Smooth muscle cell (in vitro differentiated cells): ENCODE measurements around the gene MBD6. TPM values are rescaled to one million over a fixed set of nuclear protein-coding genes. Genes with fewer than 3 reads are reported as not detected.

Source experiments
- DNase-seq: peaks from one replicate; lab custom pipeline; 2025; ENCODE audit not compliant: unreplicated experiment; lab: John Stamatoyannopoulos, UW
- H2AFZ ChIP-seq: fragments of 200-600 bp; sonication (generic); 2 replicates; pipeline ENCODE4 v1.6.0; 2016; ENCODE audit warnings: antibody characterized with exemption, low read depth, mild to moderate bottlenecking
- H3F3A ChIP-seq: fragments of 200-600 bp; sonication (generic); 2 replicates; pipeline ENCODE4 v1.6.0; 2017; ENCODE audit warnings: antibody characterized with exemption, low read depth
- H3K27ac ChIP-seq: fragments of 200-600 bp; sonication (generic); 2 replicates; pipeline ENCODE4 v1.5.1; 2016; ENCODE audit warnings: low read depth, mild to moderate bottlenecking
- H3K27me3 ChIP-seq: fragments of 200-600 bp; sonication (generic); 2 replicates; pipeline ENCODE4 v1.6.1; 2016; ENCODE audit warnings: low read depth, mild to moderate bottlenecking
- H3K36me3 ChIP-seq: fragments of 200-600 bp; sonication (generic); 2 replicates; pipeline ENCODE4 v1.5.1; 2016; ENCODE audit warnings: low read depth
- H3K4me1 ChIP-seq: fragments of 200-600 bp; sonication (generic); 2 replicates; pipeline ENCODE4 v1.5.1; 2016; ENCODE audit warnings: low read depth
- H3K4me2 ChIP-seq: fragments of 200-600 bp; sonication (generic); 2 replicates; pipeline ENCODE4 v1.6.0; 2016; ENCODE audit warnings: mild to moderate bottlenecking
- H3K4me3 ChIP-seq: fragments of 200-600 bp; sonication (generic); 2 replicates; pipeline ENCODE4 v1.5.1; 2016; ENCODE audit warnings: mild to moderate bottlenecking
- H3K79me2 ChIP-seq: fragments of 200-600 bp; sonication (generic); 2 replicates; pipeline ENCODE4 v1.6.0; 2016; ENCODE audit warnings: low read depth, mild to moderate bottlenecking
- H3K9ac ChIP-seq: fragments of 200-600 bp; sonication (generic); 2 replicates; pipeline ENCODE4 v1.6.0; 2016; ENCODE audit warnings: low read depth
- H3K9me3 ChIP-seq: fragments of 200-600 bp; sonication (generic); replicated peaks from 2 replicates; pipeline ENCODE4 v1.5.1; 2016; ENCODE audit warnings: low read depth
- H4K20me1 ChIP-seq: fragments of 200-600 bp; sonication (generic); 2 replicates; pipeline ENCODE4 v1.6.0; 2016; ENCODE audit warnings: low read depth
- WGBS: methylation state at CpG from one replicate; pipeline ENCODE4 v1.1.7; 2016; ENCODE audit warnings: low lambda C conversion rate; 5-methylcytosine and 5-hydroxymethylcytosine counted together
- polyA plus RNA-seq: library from polyadenylated mRNA; unstranded; fragments of >200 nt; fragmentation: Nextera tagmentation; extraction: Ambion mirVana; gene quantifications from 2 replicates; pipeline ENCODE4 v1.2.1, GENCODE V29; 2016
- total RNA-seq: library from RNA; depleted of rRNA; stranded (reverse); fragments of >200 nt; gene quantifications from 2 replicates; pipeline ENCODE4 v1.2.3, GENCODE V29; 2014
- TF ChIP-seq, protein P1 (sequence below): fragments of 200-600 bp; sonication (generic); IDR thresholded peaks from 2 replicates; pipeline ENCODE4 v1.5.1; 2017; ENCODE audit warnings: borderline replicate concordance, mild to moderate bottlenecking, antibody characterized with exemption; ENCODE audit not compliant: insufficient read depth, poor library complexity, severe bottlenecking

Gene MBD6
- total and polyA plus RNA-seq, 2 experiments from 2014 or later, result 3.7 to 11.7 TPM

DNA sequence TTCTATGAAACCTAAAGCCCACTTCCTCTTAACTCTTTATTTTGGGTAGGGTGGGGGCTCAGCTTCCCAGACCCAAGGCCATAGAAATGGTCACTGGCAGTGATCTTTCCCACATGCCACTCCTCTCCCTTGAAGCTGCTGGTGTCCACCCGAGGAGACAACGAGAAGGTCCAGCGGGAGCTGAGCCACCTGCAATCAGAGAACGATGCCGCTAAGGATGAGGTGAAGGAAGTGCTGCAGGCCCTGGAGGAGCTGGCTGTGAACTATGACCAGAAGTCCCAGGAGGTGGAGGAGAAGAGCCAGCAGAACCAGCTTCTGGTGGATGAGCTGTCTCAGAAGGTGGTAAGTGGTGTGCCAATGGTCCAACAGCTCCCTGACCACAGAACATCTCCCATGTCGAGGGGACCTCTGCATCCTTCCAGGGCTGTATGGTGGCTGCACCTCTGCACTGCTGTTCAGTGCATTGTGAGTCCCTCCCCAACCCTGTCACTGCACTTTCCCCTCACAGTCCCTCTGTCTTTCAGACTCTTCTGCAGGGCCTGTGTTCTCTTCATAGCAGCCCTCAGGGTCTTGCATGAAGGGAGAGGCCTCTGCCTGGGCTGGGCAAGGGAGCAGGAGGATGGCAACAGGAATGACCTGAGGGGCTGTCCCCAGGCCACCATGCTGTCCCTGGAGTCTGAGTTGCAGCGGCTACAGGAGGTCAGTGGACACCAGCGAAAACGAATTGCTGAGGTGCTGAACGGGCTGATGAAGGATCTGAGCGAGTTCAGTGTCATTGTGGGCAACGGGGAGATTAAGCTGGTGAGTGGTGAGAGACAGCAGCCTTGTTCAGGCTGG, 49.5 kb downstream of the MBD6 start:
- no peak overlapping the region for H3K4me2 ChIP-seq
- no peak overlapping the region for H2AFZ ChIP-seq
- H3K36me3 ChIP-seq, result no peaks in the 10 kb centered on the region
- no peaks in the 10 kb centered on the region for H3K4me1 ChIP-seq
- no peaks in the 10 kb centered on the region for H3K27me3 ChIP-seq
- H3K9ac ChIP-seq, result no peak overlapping the region
- H3F3A ChIP-seq, result no peaks in the 10 kb centered on the region
- H3K79me2 ChIP-seq, result no peaks in the 10 kb centered on the region
- no peak overlapping the region for H3K4me3 ChIP-seq
- no peaks in the 10 kb centered on the region for H3K9me3 ChIP-seq
- TF ChIP-seq, protein P1, sequence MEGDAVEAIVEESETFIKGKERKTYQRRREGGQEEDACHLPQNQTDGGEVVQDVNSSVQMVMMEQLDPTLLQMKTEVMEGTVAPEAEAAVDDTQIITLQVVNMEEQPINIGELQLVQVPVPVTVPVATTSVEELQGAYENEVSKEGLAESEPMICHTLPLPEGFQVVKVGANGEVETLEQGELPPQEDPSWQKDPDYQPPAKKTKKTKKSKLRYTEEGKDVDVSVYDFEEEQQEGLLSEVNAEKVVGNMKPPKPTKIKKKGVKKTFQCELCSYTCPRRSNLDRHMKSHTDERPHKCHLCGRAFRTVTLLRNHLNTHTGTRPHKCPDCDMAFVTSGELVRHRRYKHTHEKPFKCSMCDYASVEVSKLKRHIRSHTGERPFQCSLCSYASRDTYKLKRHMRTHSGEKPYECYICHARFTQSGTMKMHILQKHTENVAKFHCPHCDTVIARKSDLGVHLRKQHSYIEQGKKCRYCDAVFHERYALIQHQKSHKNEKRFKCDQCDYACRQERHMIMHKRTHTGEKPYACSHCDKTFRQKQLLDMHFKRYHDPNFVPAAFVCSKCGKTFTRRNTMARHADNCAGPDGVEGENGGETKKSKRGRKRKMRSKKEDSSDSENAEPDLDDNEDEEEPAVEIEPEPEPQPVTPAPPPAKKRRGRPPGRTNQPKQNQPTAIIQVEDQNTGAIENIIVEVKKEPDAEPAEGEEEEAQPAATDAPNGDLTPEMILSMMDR, result no peak
- H4K20me1 ChIP-seq, result no peaks in the 10 kb centered on the region
- no peak for DNase-seq
- H3K27ac ChIP-seq, result no peak overlapping the region
- 95% methylated on average over 12 of the region's 12 CpGs for whole genome bisulfite sequencing

- Histone ChIP-seq H3K79me2 (no peaks in the 10 kb centered on the region), H3K9me3 (no peaks in the 10 kb centered on the region), H2AFZ (no peak overlapping the region), H3K4me2 (no peak overlapping the region), H3K27ac (no peak overlapping the region), H3F3A (no peaks in the 10 kb centered on the region), H4K20me1 (no peaks in the 10 kb centered on the region), H3K4me1 (no peaks in the 10 kb centered on the region), H3K4me3 (no peak overlapping the region), H3K9ac (no peak overlapping the region), H3K27me3 (no peaks in the 10 kb centered on the region), H3K36me3 (no peaks in the 10 kb centered on the region)
- no peak for DNase-seq
- 84% methylated on average over 10 of the region's 10 CpGs for WGBS
- TF ChIP-seq, protein P1, result no peak
Observed at GRCh38 chr12:57574795-57575194, 52.2 kb downstream of the MBD6 start.

DNA sequence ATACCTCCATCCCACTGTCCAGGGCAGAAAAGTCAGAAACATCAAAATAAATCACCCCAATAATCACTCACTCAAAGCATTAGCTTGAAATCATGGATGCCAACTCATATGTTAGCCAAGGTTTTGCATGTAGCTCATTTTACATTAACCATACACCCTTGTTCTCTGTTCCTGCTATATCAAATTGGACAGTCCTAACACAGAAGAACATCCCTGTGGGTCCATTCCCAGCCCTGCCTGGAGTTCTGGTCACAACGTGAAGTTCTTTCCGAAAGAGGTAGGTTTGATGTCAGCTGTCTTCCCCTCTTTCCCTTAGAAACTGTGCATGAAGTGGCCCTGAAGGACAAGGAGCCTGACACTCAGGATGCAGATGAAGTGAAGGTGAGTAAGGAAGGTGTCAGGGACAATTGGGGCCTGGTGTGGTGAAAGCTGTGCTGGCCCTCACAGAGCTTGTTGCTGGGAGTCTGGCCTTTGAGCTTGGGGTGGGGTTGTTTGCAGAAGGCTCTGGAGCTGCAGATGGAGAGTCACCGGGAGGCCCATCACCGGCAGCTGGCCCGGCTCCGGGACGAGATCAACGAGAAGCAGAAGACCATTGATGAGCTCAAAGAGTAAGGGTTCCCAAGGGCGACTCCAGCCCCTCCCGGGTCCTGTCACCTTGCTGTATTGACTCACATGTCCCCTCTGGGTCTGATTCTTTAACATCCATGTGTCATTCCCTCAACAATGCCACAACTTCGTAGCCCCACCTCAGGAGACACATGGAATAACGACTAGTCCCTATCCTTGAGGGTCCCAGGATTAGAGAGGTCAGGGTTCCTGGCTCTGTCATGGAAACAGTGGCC, 53.4 kb downstream of the MBD6 start:
- 94% methylated on average over 12 of the region's 12 CpGs for WGBS
- Histone ChIP-seq H3K79me2 (no peaks in the 10 kb centered on the region), H3K9ac (no peak overlapping the region), H4K20me1 (no peaks in the 10 kb centered on the region), H3K4me2 (no peak overlapping the region), H3K27ac (no peak overlapping the region), H3K27me3 (no peaks in the 10 kb centered on the region), H3K9me3 (no peaks in the 10 kb centered on the region), H3K4me1 (no peaks in the 10 kb centered on the region), H3F3A (no peaks in the 10 kb centered on the region), H2AFZ (no peak overlapping the region), H3K36me3 (no peaks in the 10 kb centered on the region), H3K4me3 (no peak overlapping the region)
- TF ChIP-seq, protein P1, result no peak
- DNase-seq, result no peak
